ENCODE results near the gene KRTAP22-2.

Gene KRTAP22-2

GRCh38 chr21:30590297-30590696 is at the start of gene KRTAP22-2:
KRTAP22-2 (minus strand) TSS chr21:30590397.
- DNase-seq (ENCODE audit: low spot score), result no peak

DNA sequence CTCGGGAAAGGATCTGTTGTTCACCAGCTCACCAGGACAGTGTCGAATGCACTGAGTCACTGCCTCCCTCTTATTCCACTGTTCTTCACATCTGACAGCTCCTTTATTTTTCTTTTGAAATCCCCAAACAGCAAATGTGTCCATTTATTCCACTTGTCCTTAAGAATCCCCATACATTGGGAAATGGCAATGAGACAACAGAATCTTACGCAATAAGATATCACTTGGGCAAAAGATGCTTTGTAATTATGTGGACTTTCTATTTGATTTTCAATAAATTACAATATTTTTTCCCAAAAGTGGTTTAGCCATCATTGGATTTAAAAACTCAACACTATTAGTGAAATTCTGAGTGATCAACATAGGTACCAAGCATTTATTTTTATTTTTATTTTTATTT is 48.5 kb upstream of the KRTAP22-2 start:
- DNase-seq (ENCODE audit: low spot score), result no peak

DNA sequence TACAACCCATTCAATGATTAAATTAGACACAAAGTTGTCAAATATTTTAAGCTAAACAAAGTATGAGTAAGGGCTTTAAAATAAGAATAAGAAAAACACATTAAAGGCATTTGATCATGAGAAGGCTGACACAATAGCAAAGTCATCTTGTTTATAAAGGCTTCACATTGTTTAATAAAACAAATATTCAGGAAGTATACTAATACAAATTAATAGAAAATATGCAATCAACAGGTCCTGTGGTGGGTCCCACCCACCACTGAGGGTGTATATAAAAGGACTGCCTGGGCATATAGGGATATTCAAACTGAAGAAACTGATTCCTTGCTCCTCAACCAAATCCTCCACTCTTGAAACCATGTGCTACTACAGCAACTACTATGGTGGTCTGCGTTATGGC is 44.7 kb upstream of the KRTAP22-2 start, which contains the start of gene KRTAP20-2:
Gene KRTAP20-2, plus strand, starts transcription at position 301 of the 400 bp plus-strand sequence. Its CDS starts 58 bp downstream, at position 359.
- no peak for DNase-seq (ENCODE audit: low spot score)

GRCh38 chr21:30629200-30629599 is 39.0 kb upstream of the KRTAP22-2 start:
- DNase-seq (ENCODE audit: low spot score), result no peak

DNA sequence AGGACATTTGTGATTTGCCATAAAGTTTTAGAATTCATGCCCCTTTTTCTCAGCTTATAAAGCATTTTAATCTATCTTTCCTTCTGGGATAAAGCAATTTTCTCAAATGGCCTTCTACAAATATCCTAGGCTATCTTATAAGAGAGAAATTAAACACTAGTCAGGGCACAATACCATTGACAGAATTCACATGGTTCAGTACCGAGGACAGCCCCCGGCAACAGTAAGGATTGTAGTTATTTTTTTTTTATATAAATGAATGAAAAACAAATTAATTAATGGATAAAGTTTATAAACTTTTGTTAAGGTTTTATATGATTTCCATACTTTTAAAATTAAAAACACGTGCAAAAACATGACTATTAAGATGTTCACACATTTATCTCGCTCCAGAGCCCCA is 37.9 kb upstream of the KRTAP22-2 start:
- DNase-seq (ENCODE audit: low spot score), result no peak

DNA sequence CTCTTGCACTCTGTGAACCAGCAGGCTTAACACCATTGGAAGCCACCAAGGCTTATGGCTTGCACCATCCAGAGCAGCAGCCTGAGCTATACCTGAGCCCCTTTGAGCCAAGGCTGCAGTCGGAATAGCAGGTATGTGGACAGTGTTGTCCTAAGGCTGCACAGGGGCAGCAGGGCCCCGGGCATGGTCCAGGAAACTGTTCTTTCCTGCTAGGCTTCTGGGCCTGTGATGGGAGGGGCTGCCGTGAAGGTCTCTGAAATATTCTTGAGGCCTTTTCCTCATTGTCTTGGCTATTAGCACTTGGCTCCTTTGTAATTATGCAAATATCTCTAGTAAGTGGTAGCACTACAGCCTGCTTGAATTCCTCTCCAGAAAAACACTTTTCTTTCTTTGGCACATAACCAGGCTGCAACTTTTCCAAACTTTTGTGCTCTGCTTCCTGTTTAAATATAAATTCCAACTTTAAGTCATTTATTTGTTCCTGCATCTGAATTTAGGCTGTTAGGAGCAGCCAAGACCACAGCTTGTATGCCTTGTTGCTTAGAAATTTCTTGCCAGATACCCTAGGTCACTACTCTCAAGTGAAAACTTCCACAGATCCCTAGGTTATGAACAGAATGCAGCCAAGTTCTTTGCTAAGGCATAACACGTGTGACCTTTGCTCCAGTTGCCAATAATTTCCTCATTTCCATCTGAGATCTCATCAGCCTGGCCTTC is 35.4 kb upstream of the KRTAP22-2 start:
- no peak for DNase-seq (ENCODE audit: low spot score)

- no peak for DNase-seq (ENCODE audit: low spot score)
Measured at GRCh38 chr21:30623362-30623761, 33.2 kb upstream of the KRTAP22-2 start.

GRCh38 chr21:30620522-30620921 is 30.3 kb upstream of the KRTAP22-2 start, which contains the start of gene KRTAP20-4:
KRTAP20-4 (plus strand) TSS chr21:30620627.
- no peak for DNase-seq (ENCODE audit: low spot score)

- DNase-seq (ENCODE audit: low spot score), result no peak
Measured at GRCh38 chr21:30620080-30620479, 29.9 kb upstream of the KRTAP22-2 start.

GRCh38 chr21:30616125-30616524 is 25.9 kb upstream of the KRTAP22-2 start, which contains the start of gene KRTAP20-1:
KRTAP20-1 (plus strand) TSS chr21:30616425; CDS start chr21:30616455, 30 bp downstream.
- no peak for DNase-seq (ENCODE audit: low spot score)

- no peak for DNase-seq (ENCODE audit: low spot score)
Measured at GRCh38 chr21:30615199-30615598, 25.0 kb upstream of the KRTAP22-2 start.

- no peak for DNase-seq (ENCODE audit: low spot score)
Measured at GRCh38 chr21:30613836-30614235, 23.6 kb upstream of the KRTAP22-2 start, which contains the start of gene KRTAP6-1. KRTAP6-1 (minus strand) TSS chr21:30613930; CDS start chr21:30613904, 26 bp downstream.

DNA sequence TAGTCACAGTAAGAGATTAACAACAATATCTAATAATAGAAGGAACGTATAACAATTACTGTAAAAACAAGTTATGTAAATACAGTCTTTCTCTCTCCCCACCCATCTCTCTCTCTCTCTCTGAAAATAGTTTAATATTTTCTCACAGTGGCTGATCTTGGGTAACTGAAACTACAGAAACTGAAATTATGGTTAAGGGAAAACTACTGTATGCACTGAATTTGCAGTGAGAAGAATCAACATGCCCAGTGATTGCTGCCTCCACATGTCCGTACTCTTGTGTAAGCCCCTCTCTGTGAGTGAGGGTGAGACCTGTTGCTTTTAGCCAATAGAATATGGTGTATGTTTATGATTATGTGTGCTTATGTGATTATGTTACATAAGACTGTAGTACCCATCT is 21.9 kb upstream of the KRTAP22-2 start:
- DNase-seq (ENCODE audit: low spot score), result no peak

DNA sequence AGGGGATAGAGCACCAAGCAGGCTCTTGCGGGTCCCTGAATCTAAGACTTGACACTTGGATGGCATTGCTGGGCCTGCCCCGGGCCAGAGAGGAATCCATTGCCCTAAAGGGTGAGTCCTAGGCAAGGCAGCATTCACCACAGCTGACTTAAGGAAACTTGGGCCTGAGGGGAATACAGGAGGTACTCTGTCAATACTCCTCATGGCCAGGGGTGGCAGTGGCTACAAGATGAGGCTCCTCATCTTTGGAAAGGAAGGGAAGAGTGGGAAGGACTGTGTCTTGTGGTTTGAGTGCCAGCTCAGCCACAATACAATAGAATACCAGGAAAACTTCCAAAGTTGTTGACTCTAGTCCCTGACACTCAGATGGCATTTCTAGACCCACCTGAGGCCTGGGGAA is 15.8 kb upstream of the KRTAP22-2 start:
- no peak for DNase-seq (ENCODE audit: low spot score)

DNA sequence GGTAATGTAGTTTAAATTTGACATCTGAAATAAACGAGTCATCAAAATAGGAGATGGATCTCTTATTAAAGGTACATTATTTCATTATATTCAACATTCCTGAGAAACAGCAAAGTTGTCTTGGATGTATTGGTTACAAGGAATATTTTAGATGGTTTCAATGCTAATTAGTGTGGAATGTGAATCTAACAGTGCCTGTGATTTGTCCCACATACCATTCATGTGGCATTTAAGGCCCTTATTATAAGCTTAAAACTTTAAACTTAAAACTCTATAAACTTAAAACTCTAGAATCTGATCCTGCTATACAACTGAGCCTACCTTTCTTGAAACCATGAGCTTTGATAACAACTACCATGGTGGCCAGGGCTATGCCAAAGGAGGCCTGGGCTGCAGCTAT is 10.6 kb upstream of the KRTAP22-2 start, which contains the start of gene KRTAP22-1:
Gene KRTAP22-1, plus strand, starts transcription at position 301 of the 400 bp plus-strand sequence.
- no peak for DNase-seq (ENCODE audit: low spot score)

- no peak for DNase-seq (ENCODE audit: low spot score)
Measured at GRCh38 chr21:30598802-30599201, 8.6 kb upstream of the KRTAP22-2 start, which contains the start of gene KRTAP6-2. KRTAP6-2 (minus strand) TSS chr21:30598902; CDS start chr21:30598874, 28 bp downstream.

DNA sequence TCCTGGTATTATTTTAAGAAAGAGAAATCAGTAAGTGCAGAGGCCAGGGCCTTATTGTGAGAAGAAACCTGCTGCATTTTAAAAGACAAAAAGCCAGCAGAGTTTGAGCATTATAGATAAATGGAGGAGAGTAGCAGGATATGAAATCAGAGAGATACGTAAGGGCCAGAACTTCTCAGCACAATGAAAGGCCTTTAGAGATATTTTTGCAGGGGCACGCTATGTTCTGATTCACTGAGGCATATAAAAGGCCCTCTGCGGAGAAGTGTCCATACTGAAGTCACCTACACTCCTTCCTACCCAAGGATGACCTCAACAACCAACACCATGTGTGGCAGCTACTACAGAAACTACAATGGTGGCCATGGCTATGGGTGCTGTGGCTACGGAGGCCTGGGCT is 1.9 kb upstream of the KRTAP22-2 start, which contains the start of gene KRTAP6-3:
Gene KRTAP6-3, plus strand, starts transcription at position 301 of the 400 bp plus-strand sequence. Its CDS starts 6 bp downstream, at position 307.
- no peak for DNase-seq (ENCODE audit: low spot score)

GRCh38 chr21:30582870-30583269 is 7.3 kb downstream of the KRTAP22-2 start:
- no peak for DNase-seq (ENCODE audit: low spot score)

- DNase-seq (ENCODE audit: low spot score), result no peak
Measured at GRCh38 chr21:30580132-30580531, 10.1 kb downstream of the KRTAP22-2 start.

DNA sequence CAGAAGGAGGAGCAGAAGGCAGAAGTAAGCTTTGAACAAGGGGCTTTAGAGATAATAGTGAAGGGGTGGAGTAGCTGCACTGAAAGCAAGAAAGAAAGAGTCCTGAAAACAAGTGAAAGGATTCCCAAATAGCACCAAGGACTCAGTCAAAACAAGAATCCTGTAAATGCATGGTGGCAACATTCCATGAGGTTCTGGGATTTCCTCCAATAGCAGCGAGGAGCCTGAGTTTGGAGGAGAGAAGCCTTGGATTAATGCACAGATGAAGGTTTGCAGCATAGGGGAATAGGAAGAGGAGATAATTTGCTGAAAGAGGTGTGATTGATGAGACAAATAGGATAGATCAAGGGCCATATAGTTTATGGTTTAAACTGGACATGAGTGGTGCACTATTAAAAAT is 10.9 kb downstream of the KRTAP22-2 start:
- DNase-seq (ENCODE audit: low spot score), result no peak

DNA sequence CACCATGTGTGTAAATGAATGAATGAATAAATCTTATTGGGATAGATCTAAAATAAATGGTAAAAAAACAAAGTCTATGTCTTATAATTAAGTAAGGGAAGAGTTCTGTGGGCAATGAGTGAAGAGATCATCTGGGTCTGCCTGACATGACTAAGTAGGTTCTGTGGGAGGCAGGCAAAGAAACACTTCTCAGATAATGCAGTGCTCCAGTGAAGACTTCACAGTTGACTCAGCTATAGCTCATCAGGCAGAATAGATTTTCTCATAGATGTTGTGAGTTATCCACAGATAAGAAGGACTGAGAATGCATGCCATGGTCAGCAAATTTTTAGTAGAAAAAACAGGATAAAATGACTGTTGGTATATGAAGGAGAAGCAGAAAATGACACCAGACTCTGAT is 12.4 kb downstream of the KRTAP22-2 start:
- no peak for DNase-seq (ENCODE audit: low spot score)

GRCh38 chr21:30567617-30568016 is 22.6 kb downstream of the KRTAP22-2 start:
- DNase-seq (ENCODE audit: low spot score), result no peak

DNA sequence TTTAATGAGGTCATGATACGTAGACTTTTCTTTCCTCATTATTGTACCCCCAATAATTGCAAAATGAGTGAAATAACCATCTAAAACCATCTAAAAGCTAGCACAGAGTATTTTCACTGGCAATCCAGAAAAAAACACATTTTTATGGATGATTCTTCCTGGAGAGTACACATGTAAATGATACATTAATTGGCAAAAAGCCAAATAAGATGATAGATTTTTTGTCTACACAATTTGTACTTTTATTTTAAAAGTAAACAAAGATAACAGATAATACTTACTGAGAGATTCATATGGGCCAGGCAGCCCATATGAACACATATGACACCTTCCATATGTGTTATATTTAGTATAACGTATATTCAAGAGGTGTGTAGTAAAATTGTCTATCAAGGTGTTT is 26.6 kb downstream of the KRTAP22-2 start:
- DNase-seq (ENCODE audit: low spot score), result no peak

All from ecto neural progenitor cell (in vitro differentiated cells).